Breast epithelium (tissue), 3 donors: ENCODE measurements around the gene TBXAS1.

Source experiments
- POLR2A ChIP-seq: fragments of 450-650 bp; IDR thresholded peaks from one replicate; pipeline ENCODE4 v1.6.1; 2016; ENCODE audit warnings: antibody characterized with exemption, mild to moderate bottlenecking, moderate library complexity
- POLR2AphosphoS5 ChIP-seq, 3 donors: sonication (generic); formaldehyde crosslinking; IDR thresholded peaks; one replicate each; pipeline ENCODE4 v1.6.1; 2017; ENCODE audit warnings: antibody characterized with exemption in 3 of 3
- TF ChIP-seq, protein P1 (sequence below), 3 donors: fragments of 450-650 bp; IDR thresholded peaks; one replicate each; pipeline ENCODE4 v1.5.1; 2016 to 2017; ENCODE audit warnings: antibody characterized with exemption in 3 of 3, mild to moderate bottlenecking in 3 of 3, moderate library complexity in 3 of 3

DNA sequence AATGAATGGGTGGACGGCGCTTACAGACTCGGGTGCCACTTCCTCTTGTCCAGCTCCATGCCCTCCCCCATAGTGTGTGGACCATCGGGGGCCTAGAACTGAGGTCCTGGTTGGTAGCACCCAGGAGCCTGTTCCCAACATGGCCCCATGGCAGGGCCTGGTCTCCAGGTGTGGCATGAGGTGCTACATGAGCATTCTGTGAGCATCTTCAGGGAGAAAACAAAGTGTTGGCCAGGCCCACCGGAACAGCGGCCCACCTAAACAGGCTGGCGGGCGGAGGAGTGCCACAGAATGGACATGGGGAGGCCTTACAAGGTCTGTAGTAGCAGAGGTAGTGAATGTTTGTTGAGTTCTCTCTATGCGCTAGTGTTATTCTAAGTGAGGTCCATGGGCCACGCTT, 156.7 kb downstream of the TBXAS1 start:
- TF ChIP-seq POLR2A (no peak), POLR2AphosphoS5 (IDR thresholded peaks at IDR 0.05) (no peak)
- TF ChIP-seq, protein P1, sequence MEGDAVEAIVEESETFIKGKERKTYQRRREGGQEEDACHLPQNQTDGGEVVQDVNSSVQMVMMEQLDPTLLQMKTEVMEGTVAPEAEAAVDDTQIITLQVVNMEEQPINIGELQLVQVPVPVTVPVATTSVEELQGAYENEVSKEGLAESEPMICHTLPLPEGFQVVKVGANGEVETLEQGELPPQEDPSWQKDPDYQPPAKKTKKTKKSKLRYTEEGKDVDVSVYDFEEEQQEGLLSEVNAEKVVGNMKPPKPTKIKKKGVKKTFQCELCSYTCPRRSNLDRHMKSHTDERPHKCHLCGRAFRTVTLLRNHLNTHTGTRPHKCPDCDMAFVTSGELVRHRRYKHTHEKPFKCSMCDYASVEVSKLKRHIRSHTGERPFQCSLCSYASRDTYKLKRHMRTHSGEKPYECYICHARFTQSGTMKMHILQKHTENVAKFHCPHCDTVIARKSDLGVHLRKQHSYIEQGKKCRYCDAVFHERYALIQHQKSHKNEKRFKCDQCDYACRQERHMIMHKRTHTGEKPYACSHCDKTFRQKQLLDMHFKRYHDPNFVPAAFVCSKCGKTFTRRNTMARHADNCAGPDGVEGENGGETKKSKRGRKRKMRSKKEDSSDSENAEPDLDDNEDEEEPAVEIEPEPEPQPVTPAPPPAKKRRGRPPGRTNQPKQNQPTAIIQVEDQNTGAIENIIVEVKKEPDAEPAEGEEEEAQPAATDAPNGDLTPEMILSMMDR (IDR thresholded peaks at IDR 0.05) = no peak
